ENCODE results near the gene ELL. TPM values are rescaled to one million over a fixed set of nuclear protein-coding genes. Genes with fewer than 3 reads are reported as not detected.

ELL gene
- total and polyA plus RNA-seq, 10 donors, result 4.5 to 44.8 (median 29.2) TPM

DNA sequence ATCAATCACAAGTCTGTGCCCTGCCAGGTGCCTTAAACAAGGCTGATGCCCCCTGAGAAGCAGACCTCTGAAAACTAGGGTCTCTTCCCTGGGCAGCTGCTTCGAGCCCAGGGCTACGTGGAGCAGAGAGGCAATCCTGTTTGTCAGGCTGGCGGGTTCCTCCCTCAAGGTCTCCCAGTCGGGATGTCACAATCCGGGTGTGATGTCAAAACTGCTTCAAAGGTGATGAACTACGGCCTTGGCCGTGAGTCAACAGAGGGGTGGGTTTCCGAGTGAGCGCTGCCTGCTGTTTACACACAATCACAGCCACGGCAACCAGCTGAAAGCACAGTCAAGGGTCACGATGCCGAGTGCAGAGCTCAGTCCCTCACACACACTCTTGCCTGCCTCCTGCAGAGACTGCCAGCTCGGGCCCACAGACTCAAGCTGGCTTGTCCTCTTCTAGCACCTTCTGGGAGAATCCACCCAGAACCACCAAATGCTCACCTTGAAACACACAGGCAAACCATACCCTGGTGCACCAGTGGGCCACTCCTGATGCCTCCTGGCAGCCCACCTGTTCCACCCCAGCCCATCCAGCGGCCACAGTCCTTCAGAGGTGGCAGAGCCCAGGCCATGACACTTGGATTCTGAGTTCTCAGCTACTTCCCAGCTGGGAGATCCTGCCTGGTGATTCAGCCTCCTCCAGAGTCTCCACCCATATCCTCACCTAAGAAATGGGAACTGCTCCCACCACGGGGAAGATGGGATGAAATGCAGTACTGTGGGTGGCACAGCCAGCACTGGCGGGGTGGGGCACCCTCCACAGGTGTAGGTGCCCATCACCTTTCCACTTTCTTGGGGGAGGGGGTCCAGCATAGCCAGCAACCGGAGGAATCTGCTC, 6.8 kb downstream of the ELL start:
- intact Hi-C loops (cut with DNase I; ENCODE audit: low total_unique reads), result no loop called here
- peaks cover 36 to 99% (median 80%) of the 10 kb centered on the region in 6 donors for H3K4me1 ChIP-seq

DNA sequence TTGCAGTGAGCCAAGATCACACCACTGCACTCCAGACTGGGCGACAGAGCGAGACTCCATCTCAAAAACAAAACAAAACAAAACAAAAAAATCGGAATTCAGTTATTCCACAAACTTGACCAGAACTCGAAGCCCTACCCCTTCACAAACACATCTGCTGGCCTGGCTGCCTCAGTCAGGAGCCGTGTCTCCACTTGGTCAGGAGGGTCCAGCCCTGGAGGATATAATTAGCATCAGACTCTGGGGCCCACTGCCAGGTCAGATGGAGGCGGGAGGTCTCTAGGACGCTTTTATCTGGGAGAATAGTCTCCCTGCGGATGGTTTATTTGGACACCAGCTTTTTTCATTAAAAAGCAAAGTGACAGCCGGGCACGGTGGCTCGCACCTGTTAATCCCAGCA, 8.0 kb downstream of the ELL start:
- no peaks in the 10 kb centered on the region for H3K9me3 ChIP-seq
- H3K36me3 ChIP-seq, result peaks cover 0 to 6% (median 0%) of the 10 kb centered on the region in 6 donors
- intact Hi-C loops (cut with DNase I; ENCODE audit: low total_unique reads), result no loop called here
- H3K27me3 ChIP-seq (replicated peaks in 1 of 7), result no peaks in the 10 kb centered on the region
- H3K4me1 ChIP-seq, result peaks cover 35 to 99% (median 79%) of the 10 kb centered on the region in 6 donors
- DNase-seq, result no peak
- H3K4me3 ChIP-seq, result no peak overlapping the region
- WGBS, 5 donors, result 81 to 93% (median 89%) methylated on average over 11 of the region's 11 CpGs
- TF ChIP-seq POLR2A (IDR thresholded peaks at IDR 0.05), result no peak
- no peak for TF ChIP-seq POLR2AphosphoS5 (IDR thresholded peaks at IDR 0.05)
- TF ChIP-seq, protein P1, sequence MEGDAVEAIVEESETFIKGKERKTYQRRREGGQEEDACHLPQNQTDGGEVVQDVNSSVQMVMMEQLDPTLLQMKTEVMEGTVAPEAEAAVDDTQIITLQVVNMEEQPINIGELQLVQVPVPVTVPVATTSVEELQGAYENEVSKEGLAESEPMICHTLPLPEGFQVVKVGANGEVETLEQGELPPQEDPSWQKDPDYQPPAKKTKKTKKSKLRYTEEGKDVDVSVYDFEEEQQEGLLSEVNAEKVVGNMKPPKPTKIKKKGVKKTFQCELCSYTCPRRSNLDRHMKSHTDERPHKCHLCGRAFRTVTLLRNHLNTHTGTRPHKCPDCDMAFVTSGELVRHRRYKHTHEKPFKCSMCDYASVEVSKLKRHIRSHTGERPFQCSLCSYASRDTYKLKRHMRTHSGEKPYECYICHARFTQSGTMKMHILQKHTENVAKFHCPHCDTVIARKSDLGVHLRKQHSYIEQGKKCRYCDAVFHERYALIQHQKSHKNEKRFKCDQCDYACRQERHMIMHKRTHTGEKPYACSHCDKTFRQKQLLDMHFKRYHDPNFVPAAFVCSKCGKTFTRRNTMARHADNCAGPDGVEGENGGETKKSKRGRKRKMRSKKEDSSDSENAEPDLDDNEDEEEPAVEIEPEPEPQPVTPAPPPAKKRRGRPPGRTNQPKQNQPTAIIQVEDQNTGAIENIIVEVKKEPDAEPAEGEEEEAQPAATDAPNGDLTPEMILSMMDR (IDR thresholded peaks at IDR 0.05 in 8 of 11, conservative IDR thresholded peaks at IDR 0.05 in 3 of 11), result no peak
- H3K27ac ChIP-seq, result peak overlapping the region in 5 of 8 donors; percentile 32 to 99 (median 88)

More for the DNA sequence above, 6.8 kb downstream of the ELL start:
- Histone ChIP-seq H3K27me3 (replicated peaks in 1 of 7) (no peaks in the 10 kb centered on the region), H3K36me3 (peaks cover 0 to 6% (median 0%) of the 10 kb centered on the region in 6 donors), H3K9me3 (no peaks in the 10 kb centered on the region), H3K4me3 (peak overlapping the region in 1 of 8 donors; percentile 45), H3K27ac (peak overlapping the region; percentile 48 to 99 (median 85))
- 37 to 64% (median 54%) methylated on average over 5 to 17 of the region's 17 CpGs for WGBS, 5 donors
- peak; percentile 90 for DNase-seq
- TF ChIP-seq POLR2AphosphoS5 (IDR thresholded peaks at IDR 0.05) (peak; percentile 76 to 92 (median 86)), POLR2A (IDR thresholded peaks at IDR 0.05) (peak in 1 of 3 donors; percentile 26)
- TF ChIP-seq, protein P1 (IDR thresholded peaks at IDR 0.05 in 8 of 11, conservative IDR thresholded peaks at IDR 0.05 in 3 of 11), result no peak

DNA sequence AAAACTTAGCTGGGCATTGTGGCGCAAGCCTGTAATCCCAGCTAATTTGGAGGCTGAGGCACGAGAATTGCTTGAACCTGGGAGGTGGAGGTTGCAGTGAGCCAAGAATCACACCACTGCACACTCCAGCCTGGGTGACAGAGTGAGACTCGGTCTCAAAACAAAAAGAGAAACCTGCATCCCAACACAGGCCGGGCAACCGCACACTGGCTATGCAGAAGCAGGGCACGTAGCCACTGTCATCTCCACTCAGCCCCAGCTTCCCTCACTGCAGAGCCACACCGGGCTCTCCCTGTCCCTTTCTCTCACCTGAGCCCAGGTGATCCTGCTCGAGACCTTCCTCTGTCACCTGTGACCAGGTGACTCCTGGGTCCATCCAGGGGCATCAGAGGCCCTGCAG, 11.7 kb downstream of the ELL start:
- Histone ChIP-seq H3K9me3 (no peaks in the 10 kb centered on the region), H3K4me3 (no peak overlapping the region), H3K27ac (peak overlapping the region in 3 of 8 donors; percentile 11 to 89 (median 26)), H3K36me3 (peaks cover 0 to 15% (median 0%) of the 10 kb centered on the region in 6 donors), H3K27me3 (replicated peaks in 1 of 7) (no peaks in the 10 kb centered on the region), H3K4me1 (peaks cover 51 to 99% (median 80%) of the 10 kb centered on the region in 6 donors)
- DNase-seq, result no peak
- 84 to 94% (median 88%) methylated on average over 8 of the region's 8 CpGs for WGBS, 5 donors
- intact Hi-C loops (cut with DNase I; ENCODE audit: low total_unique reads), result no loop called here
- TF ChIP-seq POLR2AphosphoS5 (IDR thresholded peaks at IDR 0.05) (no peak), POLR2A (IDR thresholded peaks at IDR 0.05) (no peak)
- TF ChIP-seq, protein P1 (IDR thresholded peaks at IDR 0.05 in 8 of 11, conservative IDR thresholded peaks at IDR 0.05 in 3 of 11), result no peak

DNA sequence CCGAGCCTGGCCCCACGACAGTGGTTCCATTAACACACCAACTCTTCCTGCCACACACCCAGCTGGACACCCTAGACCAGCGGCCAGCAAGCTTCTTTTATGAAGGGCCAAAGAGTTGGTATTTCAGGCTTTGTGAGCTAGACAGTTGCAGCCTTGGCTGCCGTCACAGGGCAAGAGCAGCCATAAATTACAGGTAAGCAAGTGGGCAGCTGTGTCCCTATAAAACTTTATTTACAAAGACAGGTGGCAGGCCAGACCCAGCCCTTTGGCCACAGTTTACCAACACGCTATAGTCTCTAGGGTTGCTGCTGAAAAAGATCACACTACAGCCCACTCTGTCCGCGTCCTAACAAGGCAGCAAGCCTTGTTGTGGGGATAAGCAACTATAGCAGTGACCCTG, 13.3 kb downstream of the ELL start:
- TF ChIP-seq POLR2AphosphoS5 (IDR thresholded peaks at IDR 0.05), result no peak
- TF ChIP-seq, protein P1 (IDR thresholded peaks at IDR 0.05 in 8 of 11, conservative IDR thresholded peaks at IDR 0.05 in 3 of 11), result no peak
- H3K36me3 ChIP-seq, result peaks cover 0 to 15% (median 0%) of the 10 kb centered on the region in 6 donors
- DNase-seq, result no peak
- peaks cover 56 to 99% (median 81%) of the 10 kb centered on the region in 6 donors for H3K4me1 ChIP-seq
- WGBS, 5 donors, result 83 to 95% (median 94%) methylated on average over 5 to 7 of the region's 7 CpGs
- intact Hi-C loops (cut with DNase I; ENCODE audit: low total_unique reads), result no loop called here
- H3K27me3 ChIP-seq (replicated peaks in 1 of 7), result no peaks in the 10 kb centered on the region
- H3K27ac ChIP-seq, result peak overlapping the region in 5 of 8 donors; percentile 54 to 89 (median 88)
- H3K4me3 ChIP-seq, result no peak overlapping the region
- H3K9me3 ChIP-seq, result no peaks in the 10 kb centered on the region

Measured in spleen (tissue), 11 donors.